WTC11 (cell line): ENCODE results near the gene DEDD2.

ENCODE experiments used
- ATF3 ChIP-seq: sonication (generic); formaldehyde crosslinking; conservative IDR thresholded peaks from 2 replicates; pipeline ENCODE4 v1.8.1; 2022; ENCODE audit warnings: mild to moderate bottlenecking, missing genetic modification reagents
- CBFB ChIP-seq: sonication (generic); formaldehyde crosslinking; IDR thresholded peaks from 2 replicates; pipeline ENCODE4 v1.8.1; 2022; ENCODE audit warnings: mild to moderate bottlenecking, low read depth, missing genetic modification reagents
- CREB1 ChIP-seq: sonication (generic); formaldehyde crosslinking; IDR thresholded peaks from 2 replicates; pipeline ENCODE4 v1.8.0; 2023; ENCODE audit warnings: mild to moderate bottlenecking, missing genetic modification reagents
- CTCF ChIP-seq: fragments of 200-600 bp; IDR thresholded peaks from 2 replicates; pipeline ENCODE4 v1.8.0; 2022; ENCODE audit warnings: antibody characterized with exemption
- GABPB1 ChIP-seq: sonication (generic); formaldehyde crosslinking; IDR thresholded peaks from 2 replicates; pipeline ENCODE4 v1.8.1; 2023; ENCODE audit warnings: mild to moderate bottlenecking, missing genetic modification reagents
- IRF2 ChIP-seq: sonication (generic); formaldehyde crosslinking; IDR thresholded peaks from 2 replicates; pipeline ENCODE4 v1.8.0; 2022; ENCODE audit warnings: low read depth, missing genetic modification reagents, borderline replicate concordance
- MAX ChIP-seq: sonication (generic); formaldehyde crosslinking; IDR thresholded peaks from 2 replicates; pipeline ENCODE4 v1.8.0; 2022; ENCODE audit warnings: mild to moderate bottlenecking, missing genetic modification reagents
- NFE2L1 ChIP-seq: sonication (generic); formaldehyde crosslinking; IDR thresholded peaks from 2 replicates; pipeline ENCODE4 v1.8.1; 2023; ENCODE audit warnings: missing genetic modification reagents
- NR2C2 ChIP-seq: sonication (generic); formaldehyde crosslinking; IDR thresholded peaks from 2 replicates; pipeline ENCODE4 v1.8.0; 2022; ENCODE audit warnings: mild to moderate bottlenecking, missing genetic modification reagents
- NR3C1 ChIP-seq: sonication (generic); formaldehyde crosslinking; conservative IDR thresholded peaks from 2 replicates; pipeline ENCODE4 v1.8.1; 2023; ENCODE audit warnings: low read depth, mild to moderate bottlenecking, missing genetic modification reagents
- TEAD1 ChIP-seq: sonication (generic); formaldehyde crosslinking; IDR thresholded peaks from 2 replicates; pipeline ENCODE4 v1.8.0; 2022; ENCODE audit warnings: mild to moderate bottlenecking, missing genetic modification reagents
- USF1 ChIP-seq: sonication (generic); formaldehyde crosslinking; IDR thresholded peaks from 2 replicates; pipeline ENCODE4 v1.8.0; 2022; ENCODE audit warnings: mild to moderate bottlenecking, missing genetic modification reagents
- ZNF232 ChIP-seq: sonication (generic); formaldehyde crosslinking; IDR thresholded peaks from 2 replicates; pipeline ENCODE4 v1.8.0; 2022; ENCODE audit warnings: mild to moderate bottlenecking, missing genetic modification reagents
- ZNF281 ChIP-seq: sonication (generic); formaldehyde crosslinking; IDR thresholded peaks from 2 replicates; pipeline ENCODE4 v1.8.0; 2023; ENCODE audit warnings: mild to moderate bottlenecking, missing genetic modification reagents

- no peak for TF ChIP-seq ATF3 (CRISPR knock-in tag)
- TF ChIP-seq CBFB (CRISPR knock-in tag): no peak
- TF ChIP-seq TEAD1 (CRISPR knock-in tag): no peak
- TF ChIP-seq CTCF: no peak
- TF ChIP-seq NFE2L1 (CRISPR knock-in tag): no peak
- TF ChIP-seq CREB1 (CRISPR knock-in tag): no peak
- TF ChIP-seq USF1 (CRISPR knock-in tag): no peak
- TF ChIP-seq ZNF232 (CRISPR knock-in tag): no peak
- TF ChIP-seq IRF2: no peak
- no peak for TF ChIP-seq ZNF281
- TF ChIP-seq MAX (CRISPR knock-in tag): no peak
- no peak for TF ChIP-seq NR3C1 (CRISPR knock-in tag)
- no peak for TF ChIP-seq GABPB1
- TF ChIP-seq NR2C2 (CRISPR knock-in tag): no peak
These were observed 32.7 kb upstream of the DEDD2 start for GRCh38 chr19:42250183-42250665.
